ENCODE data around the gene PSPH.
"Not testable (repeated sequence)": the region's sequence is repeated elsewhere in the genome, so short reads cannot be mapped to it uniquely, and the experiment has no call there.

Gene PSPH

DNA sequence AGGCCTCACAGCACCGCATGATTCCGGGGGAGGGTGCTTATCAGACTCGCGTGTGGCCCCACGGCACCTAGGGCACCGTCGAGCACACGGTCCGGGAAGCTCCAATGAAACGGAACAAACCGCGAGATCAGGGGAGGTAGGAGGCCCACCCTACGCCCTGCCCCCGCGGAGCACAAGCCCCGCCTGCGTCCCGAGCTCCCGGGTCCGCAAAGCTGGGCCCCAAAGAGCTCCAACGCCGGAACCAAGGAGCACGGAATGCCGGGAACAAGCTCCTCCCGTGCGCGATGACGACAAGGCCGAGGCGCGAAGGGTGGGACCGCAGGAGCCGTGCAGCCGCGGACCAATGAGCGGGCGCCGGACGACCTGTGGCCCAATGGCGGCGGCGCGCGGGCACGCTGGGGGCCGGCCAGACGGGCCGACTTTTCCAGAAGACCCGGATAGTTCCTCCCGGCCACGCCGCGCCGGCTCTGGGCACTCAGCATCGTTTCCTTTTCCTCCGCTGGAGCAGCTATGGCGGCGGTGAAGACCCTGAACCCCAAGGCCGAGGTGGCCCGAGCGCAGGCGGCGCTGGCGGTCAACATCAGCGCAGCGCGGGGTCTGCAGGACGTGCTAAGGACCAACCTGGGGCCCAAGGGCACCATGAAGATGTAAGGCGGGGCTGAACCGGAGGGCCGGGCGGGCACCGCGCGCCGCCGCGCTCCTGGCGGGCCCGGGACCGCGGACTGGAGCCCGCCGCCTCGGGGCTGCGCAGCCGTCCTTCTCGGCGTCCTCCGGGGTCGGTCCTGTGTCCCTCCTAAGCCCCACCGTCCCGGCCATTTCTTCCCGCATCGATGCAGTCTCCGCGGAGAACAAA, at the start of gene PSPH, which contains the start of gene CCT6A:
Gene PSPH, minus strand, starts transcription at position 106 of the 853 bp plus-strand sequence. CDS start 30,232 bp downstream, outside the sequence.
Gene CCT6A, plus strand, starts transcription at position 427 of the 853 bp plus-strand sequence. Its CDS starts 84 bp downstream, at position 511.
- peak; percentile 99 for DNase-seq

DNA sequence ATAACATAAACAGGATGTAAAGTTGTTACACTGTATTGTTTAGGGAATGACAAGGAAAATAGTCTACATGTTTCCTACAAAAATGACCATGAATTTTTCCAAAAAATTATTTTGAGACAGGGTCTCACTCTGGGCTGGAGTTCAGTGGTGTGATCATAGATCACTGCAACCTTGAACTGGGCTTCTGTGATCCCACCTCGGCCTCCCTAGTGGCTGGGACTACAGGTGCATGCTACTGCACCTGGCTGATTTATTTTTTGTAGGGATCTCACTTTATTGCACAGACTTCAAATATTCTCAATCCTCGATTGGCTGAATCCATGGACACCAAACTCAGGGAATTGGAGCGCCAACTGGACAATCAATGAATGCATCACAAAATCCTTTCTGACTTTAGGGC, 48.4 kb upstream of the PSPH start:
- no peak for DNase-seq

DNA sequence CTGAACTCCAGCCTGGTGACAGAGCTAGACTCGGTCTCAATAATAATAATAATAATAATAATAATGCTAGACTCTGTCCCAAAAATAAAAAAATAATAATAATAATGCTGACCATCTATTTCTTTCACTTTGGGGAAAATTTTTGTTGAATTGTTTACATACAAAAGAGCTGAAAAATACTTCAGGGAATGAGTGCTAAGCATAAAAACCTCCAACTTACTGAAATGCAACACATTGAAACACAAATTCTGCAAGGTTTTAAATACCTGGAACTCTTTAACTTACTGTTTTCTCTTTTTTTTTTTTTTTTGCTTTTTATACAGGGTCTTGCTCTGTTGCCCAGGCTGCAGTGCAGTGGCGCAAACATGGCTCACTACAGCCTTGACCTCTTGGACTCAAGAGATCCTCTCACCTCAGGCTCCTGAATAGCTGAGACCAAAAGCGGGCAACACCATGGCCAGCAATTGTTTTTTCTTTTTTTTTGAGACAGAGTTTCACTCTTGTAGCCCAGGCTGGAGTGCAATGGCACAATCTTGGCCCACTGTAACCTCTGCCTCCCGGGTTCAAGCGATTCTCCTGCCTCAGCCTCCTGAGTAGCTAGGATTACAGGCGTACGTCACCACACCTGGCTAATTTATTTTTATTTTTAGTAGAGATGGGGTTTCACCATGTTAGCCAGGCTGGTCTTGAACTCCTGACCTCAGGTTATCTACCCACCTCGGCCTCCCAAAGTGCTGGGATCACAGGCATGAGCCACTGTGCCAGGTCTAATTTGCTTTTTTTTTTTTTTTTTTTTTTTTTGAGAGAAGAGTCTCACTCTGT, 47.2 kb upstream of the PSPH start:
- not testable (repeated sequence) for DNase-seq

DNA sequence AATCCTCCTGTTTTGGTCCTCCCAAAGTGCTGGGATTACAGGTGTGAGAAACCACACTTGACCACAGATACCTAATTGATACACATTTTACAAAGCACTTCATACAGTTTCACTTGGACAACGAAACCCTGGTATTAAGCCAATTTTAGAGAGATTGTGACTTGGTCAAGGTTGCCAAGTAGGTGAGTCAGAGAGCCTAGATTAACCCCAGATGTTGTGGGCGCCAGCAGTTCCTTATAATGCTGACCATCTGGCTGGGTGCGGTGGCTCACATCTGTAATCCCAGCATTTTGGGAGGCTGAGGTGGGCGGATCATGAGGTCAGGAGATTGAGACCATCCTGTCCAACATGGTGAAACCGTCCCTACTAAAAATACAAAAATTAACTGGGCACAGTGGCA, 46.5 kb upstream of the PSPH start:
- DNase-seq = peak; percentile 12

DNA sequence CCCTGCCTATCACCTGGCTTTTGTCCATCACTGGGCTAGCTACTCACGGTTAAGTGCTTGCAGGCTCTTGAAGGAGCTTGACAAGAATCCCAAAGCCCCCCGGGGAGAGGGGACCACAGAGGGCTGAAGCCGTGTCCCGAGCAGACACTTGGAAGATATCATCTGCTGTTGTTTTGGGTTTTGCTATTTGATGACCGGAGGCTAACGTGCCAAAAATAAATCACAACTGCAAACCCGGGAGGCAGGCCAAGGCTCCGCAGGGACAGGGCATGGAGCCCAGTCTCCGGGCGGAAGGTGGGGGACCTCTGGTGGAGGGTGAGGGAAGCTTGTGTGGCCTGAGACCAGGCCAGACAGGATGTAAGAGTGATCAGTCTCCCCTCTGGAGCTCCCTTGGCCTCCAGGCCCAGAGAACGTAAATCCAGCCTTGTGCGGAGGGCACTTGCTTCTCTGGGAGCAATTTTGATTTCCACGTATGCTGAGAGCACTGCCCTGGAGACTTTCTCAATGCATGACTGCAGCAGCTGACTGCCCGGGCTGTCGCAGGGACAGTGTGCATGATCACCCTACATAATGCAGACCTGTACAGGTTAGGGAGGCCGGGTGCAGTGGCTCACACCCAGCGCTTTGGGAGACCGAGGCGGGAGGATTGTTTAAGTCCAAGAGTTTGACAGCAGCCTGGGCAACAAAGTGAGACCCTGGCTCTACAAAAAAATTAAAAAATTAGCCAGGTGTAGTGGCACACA, 41.7 kb upstream of the PSPH start, which contains the start of gene PHKG1:
Gene PHKG1, minus strand, starts transcription at position 164 of the 743 bp plus-strand sequence. CDS start 4,011 bp downstream, outside the sequence.
- DNase-seq = peak; percentile 27

DNA sequence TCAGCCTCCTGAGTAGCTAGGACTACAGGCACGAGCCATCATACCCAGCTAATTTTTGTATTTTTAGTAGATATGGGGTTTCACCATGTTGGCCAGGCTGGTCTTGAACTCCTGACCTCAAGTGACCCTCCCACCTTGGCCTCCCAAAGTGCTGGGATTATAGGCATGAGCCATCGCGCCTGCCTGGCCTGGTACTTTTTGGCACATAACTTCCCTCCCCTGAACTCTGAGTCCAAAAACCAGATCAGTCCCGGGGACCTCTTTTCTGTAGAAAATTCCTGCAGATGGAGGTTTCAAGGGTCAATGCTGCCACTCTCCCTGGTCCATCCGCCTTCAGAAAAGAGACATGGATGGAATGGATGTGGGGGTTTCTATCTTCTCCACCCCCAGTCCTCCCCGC, 41.1 kb upstream of the PSPH start:
- not testable (repeated sequence) for DNase-seq

DNA sequence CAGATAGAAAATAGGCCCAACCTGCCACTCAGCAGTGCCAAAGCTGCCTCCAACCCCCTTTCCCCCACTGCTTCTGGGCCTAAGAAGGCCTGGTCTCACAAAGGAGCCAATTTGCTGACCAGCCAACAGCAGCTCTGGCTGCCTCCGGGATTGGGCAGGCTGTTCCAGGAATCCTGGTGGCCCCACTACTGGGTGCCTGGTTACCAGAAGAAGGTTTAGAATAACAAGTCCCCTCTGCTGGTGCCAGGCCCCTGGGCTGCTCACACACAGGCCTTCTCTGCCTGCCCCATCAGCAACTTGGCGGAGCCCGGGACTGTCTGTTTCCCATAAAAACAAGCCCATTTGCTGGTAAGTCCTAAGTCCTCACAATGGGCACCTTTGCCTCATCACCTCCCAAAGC, 40.3 kb upstream of the PSPH start:
- DNase-seq = no peak

DNA sequence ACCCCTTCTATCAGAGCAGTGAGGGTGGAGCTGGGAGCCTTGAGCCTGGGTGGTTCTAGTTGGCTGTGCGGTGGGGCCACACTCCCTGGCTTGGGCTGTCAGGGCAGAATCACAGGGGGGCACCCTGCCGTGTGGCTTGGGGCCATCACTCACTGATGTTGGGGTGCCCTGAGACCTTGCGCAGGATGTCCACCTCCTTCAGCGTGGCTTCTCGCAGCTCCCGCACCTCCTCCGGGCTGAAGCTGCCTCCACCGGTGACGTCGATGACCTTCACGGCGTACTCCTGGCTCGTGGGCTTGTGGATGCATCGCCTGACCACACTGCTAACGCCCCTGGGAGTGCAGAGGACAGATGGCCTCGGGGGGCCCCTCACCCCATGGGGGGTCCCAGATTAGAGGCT, 36.2 kb upstream of the PSPH start:
- no peak for DNase-seq

DNA sequence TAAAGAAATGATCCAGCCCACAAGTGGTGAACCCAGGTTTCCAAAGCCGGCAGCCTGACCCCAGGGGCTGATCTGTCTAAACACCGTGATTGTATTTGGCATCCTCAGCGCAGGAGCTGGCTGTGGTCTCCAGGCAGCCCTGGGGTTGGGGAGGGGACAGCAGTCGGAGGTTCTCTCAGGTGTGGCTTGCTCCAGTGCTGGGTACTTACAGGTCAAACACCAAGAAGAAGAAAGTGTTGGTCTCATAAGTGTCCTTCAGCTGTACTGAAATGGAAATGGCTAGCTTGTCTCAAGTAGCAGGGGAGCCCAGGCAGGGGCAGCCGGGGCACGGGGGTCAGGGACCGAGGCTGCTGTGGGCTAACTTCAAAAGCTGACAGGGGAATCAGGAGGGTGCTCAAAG, 35.5 kb upstream of the PSPH start:
- no peak for DNase-seq

DNA sequence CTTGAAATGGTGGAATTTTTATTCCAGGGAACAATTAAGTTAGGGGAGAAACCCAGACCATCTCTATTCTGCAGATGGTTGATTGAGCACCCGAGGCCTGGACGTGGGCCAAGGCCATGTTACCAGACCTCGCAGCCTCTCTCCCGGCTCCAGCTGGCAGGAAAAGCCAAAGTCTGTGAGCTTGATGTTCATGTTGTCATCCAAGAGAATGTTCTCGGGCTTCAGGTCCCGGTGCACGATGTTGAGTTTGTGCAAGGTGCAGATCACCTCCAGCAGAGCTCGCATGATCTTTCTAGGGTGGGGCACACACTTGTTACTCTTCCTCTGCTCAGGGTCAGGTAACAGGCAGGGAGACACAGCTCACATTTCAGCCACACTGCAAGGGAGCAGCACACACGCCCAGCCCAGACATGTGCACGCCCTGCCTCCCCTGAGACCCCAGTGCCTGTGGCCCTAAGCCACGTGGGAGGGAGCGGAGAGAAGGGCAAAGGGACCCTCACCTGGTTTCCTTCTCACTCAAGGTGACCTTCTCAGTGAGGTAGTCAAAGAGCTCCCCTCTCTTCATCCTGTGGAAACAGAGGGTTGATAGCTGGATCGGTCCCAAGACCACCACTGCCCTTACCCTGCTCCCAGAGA, 32.0 kb upstream of the PSPH start:
- DNase-seq = no peak

DNA sequence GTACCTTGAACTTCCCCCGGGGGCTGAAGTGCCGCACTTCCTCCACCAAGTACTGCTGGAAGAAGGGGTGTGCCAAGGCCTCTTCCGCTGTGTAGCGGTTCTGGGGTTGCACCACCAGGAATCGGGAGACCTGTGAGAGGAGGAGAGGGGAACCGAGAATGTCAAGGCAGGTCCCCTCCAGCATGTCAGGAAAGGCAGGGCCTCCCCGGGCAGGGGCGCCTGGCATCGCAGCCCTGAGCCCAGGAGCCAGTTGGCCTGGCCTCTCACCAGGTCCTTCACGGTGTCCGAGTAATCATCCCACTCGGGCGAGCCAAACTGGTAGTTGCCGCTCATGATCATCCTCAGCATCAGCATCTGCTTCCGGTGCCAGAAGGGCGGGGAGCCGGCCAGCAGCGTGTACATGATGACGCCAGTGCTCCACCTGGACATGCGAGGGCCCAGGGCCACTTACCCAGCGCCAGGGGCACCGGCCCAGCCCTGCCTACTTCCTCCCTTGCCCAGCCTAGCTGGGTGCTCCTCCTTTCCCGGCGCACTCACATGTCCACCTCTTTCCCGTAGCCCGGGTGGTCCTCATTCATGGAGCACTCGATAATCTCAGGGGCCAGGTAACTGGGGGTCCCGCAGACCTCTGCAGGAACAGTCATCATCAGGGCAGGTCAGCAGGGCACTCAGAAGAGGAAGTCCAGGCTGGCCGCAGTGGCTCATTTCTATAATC, 30.5 kb upstream of the PSPH start:
- DNase-seq = no peak

DNA sequence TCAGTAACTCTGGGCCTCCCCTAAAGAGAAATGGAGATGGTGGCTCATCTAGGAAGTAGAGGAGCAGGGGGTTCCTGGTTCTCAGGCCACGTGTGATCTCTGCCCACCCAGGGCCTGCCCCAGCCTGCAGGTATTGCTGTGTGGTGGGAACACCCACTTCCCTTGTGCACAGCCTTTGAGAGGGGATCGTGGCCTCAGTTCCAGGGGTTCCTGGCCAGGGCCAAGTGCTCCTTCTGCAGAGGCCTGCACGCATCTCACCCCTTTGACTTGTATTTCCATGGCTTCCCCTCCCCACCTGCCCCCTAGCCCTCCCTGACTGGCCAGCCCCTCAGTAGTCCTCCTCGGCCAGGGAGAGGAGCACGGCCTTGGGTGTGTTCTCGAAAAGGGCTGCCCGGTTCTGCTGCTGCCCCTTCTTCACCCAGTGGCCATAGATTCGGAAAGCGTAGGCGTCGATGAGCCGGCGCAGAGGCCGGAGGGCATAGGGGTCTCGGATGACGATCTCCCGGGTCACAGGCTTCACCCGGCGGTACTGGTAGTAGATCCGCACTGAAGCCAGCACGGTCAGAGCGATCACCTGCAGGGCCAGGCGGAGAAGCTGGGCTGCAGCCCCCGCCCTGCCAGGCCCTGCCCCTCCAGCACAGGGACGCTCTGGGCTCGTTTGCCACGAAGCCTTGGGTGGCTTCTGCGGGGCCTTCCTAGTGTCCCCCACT, 29.6 kb upstream of the PSPH start:
- DNase-seq = not testable (repeated sequence)

DNA sequence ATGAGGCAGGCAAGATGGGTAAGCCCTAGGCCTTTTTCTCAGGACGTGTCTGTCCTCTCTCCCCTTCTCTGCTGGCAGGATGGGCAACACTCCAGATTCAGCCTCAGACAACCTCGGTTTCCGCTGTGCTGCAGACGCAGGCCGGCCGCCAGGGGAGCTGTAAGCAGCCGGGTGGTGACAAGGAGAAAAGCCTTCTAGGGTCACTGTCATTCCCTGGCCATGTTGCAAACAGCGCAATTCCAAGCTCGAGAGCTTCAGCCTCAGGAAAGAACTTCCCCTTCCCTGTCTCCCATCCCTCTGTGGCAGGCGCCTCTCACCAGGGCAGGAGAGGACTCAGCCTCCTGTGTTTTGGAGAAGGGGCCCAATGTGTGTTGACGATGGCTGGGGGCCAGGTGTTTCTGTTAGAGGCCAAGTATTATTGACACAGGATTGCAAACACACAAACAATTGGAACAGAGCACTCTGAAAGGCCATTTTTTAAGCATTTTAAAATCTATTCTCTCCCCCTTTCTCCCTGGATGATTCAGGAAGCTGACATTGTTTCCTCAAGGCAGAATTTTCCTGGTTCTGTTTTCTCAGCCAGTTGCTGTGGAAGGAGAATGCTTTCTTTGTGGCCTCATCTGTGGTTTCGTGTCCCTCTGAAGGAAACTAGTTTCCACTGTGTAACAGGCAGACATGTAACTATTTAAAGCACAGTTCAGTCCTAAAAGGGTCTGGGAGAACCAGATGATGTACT, 28.4 kb upstream of the PSPH start:
- DNase-seq = peak; percentile 26

DNA sequence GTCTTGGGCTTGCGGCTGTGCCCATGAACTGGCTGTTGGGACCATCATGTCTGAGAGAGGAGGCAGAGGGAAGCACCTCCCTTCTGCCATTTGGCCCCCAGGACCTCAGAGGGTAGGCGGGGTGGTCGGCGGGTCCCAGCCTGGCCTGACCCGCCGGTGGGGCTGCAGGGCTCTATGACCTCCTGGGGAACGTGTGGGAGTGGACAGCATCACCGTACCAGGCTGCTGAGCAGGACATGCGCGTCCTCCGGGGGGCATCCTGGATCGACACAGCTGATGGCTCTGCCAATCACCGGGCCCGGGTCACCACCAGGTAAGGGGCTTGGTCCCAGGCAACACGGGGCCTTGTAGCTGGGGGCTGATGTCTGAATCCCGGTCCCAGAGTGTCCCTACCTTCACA, 27.0 kb upstream of the PSPH start:
- DNase-seq = no peak

DNA sequence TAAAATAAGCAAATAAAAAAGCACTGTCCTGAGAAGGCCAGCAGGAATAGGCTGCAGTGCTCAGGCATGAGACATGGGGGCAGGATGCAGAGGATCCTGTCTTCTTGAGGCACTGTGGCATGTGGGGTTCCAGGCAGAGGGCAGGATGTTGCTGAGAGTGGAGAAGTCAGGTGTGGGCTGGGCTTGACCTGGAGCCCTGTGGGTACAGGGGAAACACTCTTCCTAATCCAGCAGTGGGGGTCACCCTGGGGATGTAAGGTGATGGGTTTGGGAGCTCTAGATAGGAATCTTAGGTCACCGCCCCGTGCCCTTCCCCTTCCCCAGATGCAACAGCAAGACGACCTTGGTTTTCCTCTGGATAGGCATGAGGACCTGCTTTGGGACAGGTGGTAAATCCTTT, 26.4 kb upstream of the PSPH start:
- DNase-seq = no peak

DNA sequence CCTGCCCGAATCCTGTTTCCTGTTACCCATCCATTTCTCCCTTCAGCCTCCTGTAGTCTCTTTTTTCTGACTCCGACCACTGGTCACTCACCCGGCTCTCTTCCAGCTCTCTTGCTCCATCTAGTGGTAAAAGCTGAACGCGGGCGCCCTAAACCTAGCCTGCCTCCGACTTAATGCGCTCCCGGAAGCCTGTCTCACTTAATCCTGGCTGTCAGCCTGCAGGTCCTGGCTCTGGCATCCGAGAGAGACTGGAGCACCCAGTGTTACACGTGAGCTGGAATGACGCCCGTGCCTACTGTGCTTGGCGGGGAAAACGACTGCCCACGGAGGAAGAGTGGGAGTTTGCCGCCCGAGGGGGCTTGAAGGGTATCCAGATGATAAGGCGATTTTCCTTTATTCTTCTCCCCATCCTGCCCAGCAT, 23.1 kb upstream of the PSPH start:
- peak; percentile 96 for DNase-seq

DNA sequence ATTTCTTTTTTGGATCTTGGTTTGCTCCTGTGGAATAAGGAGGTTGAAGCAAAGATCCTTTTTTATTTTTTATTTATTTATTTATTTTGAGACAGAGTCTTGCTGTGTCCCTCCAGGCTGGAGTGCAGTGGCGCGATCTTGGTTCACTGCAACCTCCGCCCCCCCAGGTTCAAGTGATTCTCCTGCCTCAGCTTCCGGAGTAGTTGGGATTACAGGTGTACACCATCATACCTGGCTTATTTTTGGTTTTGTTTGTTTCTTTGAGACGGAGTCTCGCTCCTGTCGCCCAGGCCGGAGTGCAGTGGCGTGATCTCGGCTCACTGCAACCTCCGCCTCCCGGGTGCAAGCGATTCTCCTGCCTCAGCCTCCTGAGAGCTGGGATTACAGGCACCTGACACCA, 15.1 kb upstream of the PSPH start:
- DNase-seq = not testable (repeated sequence)

DNA sequence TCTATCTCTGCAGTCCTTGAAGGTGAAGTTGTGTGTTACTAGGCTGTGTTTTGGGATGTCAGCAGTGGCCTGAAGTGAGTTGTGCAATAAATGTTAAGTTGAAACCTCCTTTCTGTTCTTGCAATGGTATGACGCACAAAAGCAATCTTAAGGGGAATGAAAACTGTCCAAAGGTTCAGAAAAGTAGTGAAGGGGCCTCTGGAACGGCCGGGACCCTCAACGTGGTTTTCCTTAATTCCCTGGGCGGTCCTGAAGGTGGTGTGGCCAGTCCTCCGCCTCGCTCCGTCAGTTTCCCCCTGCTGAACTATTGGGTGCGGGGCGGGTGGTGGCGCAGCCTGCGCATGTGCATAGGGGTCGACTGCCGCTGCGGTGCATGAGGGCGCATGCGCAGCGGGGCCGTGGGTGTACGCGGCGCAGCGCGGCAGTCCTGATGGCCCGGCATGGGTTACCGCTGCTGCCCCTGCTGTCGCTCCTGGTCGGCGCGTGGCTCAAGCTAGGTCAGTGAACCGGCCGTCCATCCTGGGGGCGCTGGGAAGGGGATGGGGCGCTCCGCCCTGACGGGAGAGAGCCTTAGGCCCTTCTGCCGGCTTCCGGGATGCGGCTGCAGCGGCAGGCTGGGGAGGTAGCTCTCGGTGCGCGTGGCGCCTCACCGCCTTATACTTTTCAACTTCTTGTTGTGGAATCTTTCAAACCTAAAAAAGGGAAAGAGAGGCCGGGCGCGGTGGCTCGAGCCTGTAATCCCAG, 12.8 kb upstream of the PSPH start, which contains the start of gene SUMF2:
Gene SUMF2, plus strand, starts transcription at position 405 of the 744 bp plus-strand sequence. Its CDS starts 26 bp downstream, at position 431.
- peak; percentile 97 for DNase-seq

DNA sequence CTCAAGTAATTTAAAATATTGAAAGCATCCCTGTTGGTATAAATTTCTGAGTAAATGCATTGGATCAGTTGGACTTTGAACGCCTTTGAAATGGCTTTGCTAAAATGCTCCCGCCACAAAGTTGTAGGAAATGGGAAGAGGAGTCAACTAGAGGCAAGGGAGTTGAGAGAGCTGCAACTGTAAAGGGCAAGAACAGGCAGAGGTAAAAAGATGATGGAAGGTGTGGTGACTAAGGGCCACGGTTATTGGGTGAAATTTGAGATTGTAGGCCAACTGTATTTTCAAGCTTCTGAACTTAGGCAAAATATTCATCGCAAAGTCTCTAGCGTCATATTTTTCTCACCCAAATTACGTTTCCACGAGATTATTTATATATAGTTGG, 12.2 kb upstream of the PSPH start:
- DNase-seq = no peak
